Hepatocyte (in vitro differentiated cells): Measurements from ENCODE around the gene HEPH.

Experiments
- CTCF ChIP-seq: fragments of 200-600 bp; sonication (generic); IDR thresholded peaks from 2 replicates; pipeline ENCODE4 v1.5.1; 2016; ENCODE audit warnings: antibody characterized with exemption, mild to moderate bottlenecking; ENCODE audit not compliant: poor library complexity
- EZH2 ChIP-seq: fragments of 200-600 bp; sonication (generic); IDR thresholded peaks from 2 replicates; pipeline ENCODE4 v1.6.1; 2016; ENCODE audit warnings: antibody characterized with exemption, mild to moderate bottlenecking, borderline replicate concordance
- EZH2phosphoT487 ChIP-seq: fragments of 200-600 bp; sonication (generic); IDR thresholded peaks from one replicate; pipeline ENCODE4 v1.6.1; 2018; ENCODE audit warnings: antibody characterized with exemption, mild to moderate bottlenecking, low read depth, moderate library complexity; ENCODE audit not compliant: unreplicated experiment, severe bottlenecking

- TF ChIP-seq CTCF = no peak
- TF ChIP-seq EZH2 = no peak
- no peak for TF ChIP-seq EZH2phosphoT487
Measured at GRCh38 chrX:66176134-66176533, 12.1 kb downstream of the HEPH start.
